HL-60 (cell line): ENCODE measurements around the gene RRP15.

Experiments used
- DNase-seq, 2 experiments: peaks; one replicate each; pipeline ENCODE4 v3.0.0-alpha.2; 2010 to 2020; ENCODE audit warnings: low read depth in 1 of 2, low spot score in 1 of 2
- H3K27ac ChIP-seq: fragments of 250-450 bp; sonication (Bioruptor Pico); replicated peaks from 2 replicates; pipeline ENCODE4 v1.5.1; 2020; ENCODE audit warnings: mild to moderate bottlenecking, moderate library complexity
- H3K27me3 ChIP-seq: fragments of 250-450 bp; sonication (Bioruptor Pico); 2 replicates; pipeline ENCODE4 v1.5.1; 2021; ENCODE audit warnings: mild to moderate bottlenecking, moderate library complexity; ENCODE audit not compliant: insufficient read depth, poor library complexity, severe bottlenecking
- H3K4me3 ChIP-seq: replicated peaks from 2 replicates; pipeline ENCODE4 v1.5.1; 2011; ENCODE audit warnings: mild to moderate bottlenecking, control low read depth, low read length; ENCODE audit not compliant: insufficient read depth
- GABPA ChIP-seq: IDR thresholded peaks from 2 replicates; pipeline ENCODE4 v1.6.1; 2012; ENCODE audit warnings: low read depth
- POLR2AphosphoS5 ChIP-seq: IDR thresholded peaks from 2 replicates; pipeline ENCODE4 v1.6.1; 2012; ENCODE audit warnings: low read depth
- SPI1 ChIP-seq: IDR thresholded peaks from 2 replicates; pipeline ENCODE4 v1.6.1; 2012; ENCODE audit warnings: low read depth, mild to moderate bottlenecking, borderline replicate concordance
- TF ChIP-seq, protein P1 (sequence below): IDR thresholded peaks from 2 replicates; pipeline ENCODE4 v1.6.1; 2012; ENCODE audit warnings: low read depth; ENCODE audit not compliant: insufficient replicate concordance
- TF ChIP-seq, protein P2 (sequence below): IDR thresholded peaks from one replicate; pipeline ENCODE4 v1.5.1; 2011; ENCODE audit warnings: low read length, control low read depth, inconsistent platforms; ENCODE audit not compliant: insufficient read depth

The RRP15 gene

GRCh38 chr1:218298398-218298797, 13.3 kb downstream of the RRP15 start:
- no peak for DNase-seq
- Histone ChIP-seq H3K4me3 (no peak overlapping the region), H3K27ac (no peak overlapping the region), H3K27me3 (no peaks in the 10 kb centered on the region)
- TF ChIP-seq, protein P1, sequence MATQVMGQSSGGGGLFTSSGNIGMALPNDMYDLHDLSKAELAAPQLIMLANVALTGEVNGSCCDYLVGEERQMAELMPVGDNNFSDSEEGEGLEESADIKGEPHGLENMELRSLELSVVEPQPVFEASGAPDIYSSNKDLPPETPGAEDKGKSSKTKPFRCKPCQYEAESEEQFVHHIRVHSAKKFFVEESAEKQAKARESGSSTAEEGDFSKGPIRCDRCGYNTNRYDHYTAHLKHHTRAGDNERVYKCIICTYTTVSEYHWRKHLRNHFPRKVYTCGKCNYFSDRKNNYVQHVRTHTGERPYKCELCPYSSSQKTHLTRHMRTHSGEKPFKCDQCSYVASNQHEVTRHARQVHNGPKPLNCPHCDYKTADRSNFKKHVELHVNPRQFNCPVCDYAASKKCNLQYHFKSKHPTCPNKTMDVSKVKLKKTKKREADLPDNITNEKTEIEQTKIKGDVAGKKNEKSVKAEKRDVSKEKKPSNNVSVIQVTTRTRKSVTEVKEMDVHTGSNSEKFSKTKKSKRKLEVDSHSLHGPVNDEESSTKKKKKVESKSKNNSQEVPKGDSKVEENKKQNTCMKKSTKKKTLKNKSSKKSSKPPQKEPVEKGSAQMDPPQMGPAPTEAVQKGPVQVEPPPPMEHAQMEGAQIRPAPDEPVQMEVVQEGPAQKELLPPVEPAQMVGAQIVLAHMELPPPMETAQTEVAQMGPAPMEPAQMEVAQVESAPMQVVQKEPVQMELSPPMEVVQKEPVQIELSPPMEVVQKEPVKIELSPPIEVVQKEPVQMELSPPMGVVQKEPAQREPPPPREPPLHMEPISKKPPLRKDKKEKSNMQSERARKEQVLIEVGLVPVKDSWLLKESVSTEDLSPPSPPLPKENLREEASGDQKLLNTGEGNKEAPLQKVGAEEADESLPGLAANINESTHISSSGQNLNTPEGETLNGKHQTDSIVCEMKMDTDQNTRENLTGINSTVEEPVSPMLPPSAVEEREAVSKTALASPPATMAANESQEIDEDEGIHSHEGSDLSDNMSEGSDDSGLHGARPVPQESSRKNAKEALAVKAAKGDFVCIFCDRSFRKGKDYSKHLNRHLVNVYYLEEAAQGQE, result no peak
- TF ChIP-seq, protein P2, sequence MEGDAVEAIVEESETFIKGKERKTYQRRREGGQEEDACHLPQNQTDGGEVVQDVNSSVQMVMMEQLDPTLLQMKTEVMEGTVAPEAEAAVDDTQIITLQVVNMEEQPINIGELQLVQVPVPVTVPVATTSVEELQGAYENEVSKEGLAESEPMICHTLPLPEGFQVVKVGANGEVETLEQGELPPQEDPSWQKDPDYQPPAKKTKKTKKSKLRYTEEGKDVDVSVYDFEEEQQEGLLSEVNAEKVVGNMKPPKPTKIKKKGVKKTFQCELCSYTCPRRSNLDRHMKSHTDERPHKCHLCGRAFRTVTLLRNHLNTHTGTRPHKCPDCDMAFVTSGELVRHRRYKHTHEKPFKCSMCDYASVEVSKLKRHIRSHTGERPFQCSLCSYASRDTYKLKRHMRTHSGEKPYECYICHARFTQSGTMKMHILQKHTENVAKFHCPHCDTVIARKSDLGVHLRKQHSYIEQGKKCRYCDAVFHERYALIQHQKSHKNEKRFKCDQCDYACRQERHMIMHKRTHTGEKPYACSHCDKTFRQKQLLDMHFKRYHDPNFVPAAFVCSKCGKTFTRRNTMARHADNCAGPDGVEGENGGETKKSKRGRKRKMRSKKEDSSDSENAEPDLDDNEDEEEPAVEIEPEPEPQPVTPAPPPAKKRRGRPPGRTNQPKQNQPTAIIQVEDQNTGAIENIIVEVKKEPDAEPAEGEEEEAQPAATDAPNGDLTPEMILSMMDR, result no peak
- TF ChIP-seq SPI1 (no peak), POLR2AphosphoS5 (no peak), GABPA (no peak)

GRCh38 chr1:218299416-218299815, 14.3 kb downstream of the RRP15 start:
- DNase-seq, result no peak

DNA sequence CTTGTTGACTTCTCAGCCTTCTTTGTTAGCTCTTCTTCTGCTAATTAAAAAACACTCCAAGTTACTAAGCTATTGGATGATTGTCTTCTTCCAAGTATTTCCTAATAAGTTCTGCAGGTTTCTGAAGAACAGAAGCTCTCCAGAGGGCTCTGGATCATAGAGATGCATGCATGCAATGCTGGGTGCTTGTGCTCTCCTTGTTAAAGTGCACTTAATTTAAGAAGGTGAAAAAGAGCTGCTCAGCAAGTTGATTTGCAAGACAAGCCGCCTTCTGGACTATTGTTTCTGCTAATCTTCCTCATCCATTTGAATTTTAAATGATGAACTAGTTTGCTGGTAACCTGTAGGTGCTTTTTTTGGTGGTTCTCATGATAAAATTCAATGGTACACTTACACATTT, 16.1 kb downstream of the RRP15 start:
- H3K4me3 ChIP-seq, result no peak overlapping the region
- H3K27ac ChIP-seq, result no peak overlapping the region
- no peaks in the 10 kb centered on the region for H3K27me3 ChIP-seq
- DNase-seq, result no peak
- TF ChIP-seq SPI1, result no peak
- TF ChIP-seq, protein P1, result no peak
- TF ChIP-seq, protein P2, result no peak

More at GRCh38 chr1:218299416-218299815, 14.3 kb downstream of the RRP15 start:
- Histone ChIP-seq H3K27me3 (no peaks in the 10 kb centered on the region), H3K27ac (no peak overlapping the region), H3K4me3 (no peak overlapping the region)
- TF ChIP-seq, protein P1, result no peak
- TF ChIP-seq SPI1, result no peak
- TF ChIP-seq, protein P2, result peak; percentile 8
